Activated CD4-positive, alpha-beta T cell treated with anti-CD3 and anti-CD28 coated beads, Interleukin-2, amount 10 ng/mL, durations not matched to agents 24 days and 14 days (primary cell): ENCODE results near the gene TMEM222. TPM values are rescaled to one million over a fixed set of nuclear protein-coding genes. Genes with fewer than 3 reads are reported as not detected.

Source experiments
- DNase-seq: peaks from one replicate; pipeline ENCODE4 v3.0.0; 2022
- H3K27ac Mint-ChIP-seq: one replicate; pipeline ENCODE4 v1.8.0; 2022; ENCODE audit warnings: mild to moderate bottlenecking, mixed read lengths
- H3K27me3 Mint-ChIP-seq: one replicate; pipeline ENCODE4 v1.8.0; 2022; ENCODE audit warnings: mixed read lengths
- H3K36me3 Mint-ChIP-seq: one replicate; pipeline ENCODE4 v1.8.0; 2022; ENCODE audit warnings: low read depth, mild to moderate bottlenecking, mixed read lengths
- H3K4me1 Mint-ChIP-seq: one replicate; pipeline ENCODE4 v1.8.0; 2021; ENCODE audit warnings: mixed read lengths
- H3K4me3 Mint-ChIP-seq: one replicate; pipeline ENCODE4 v1.8.0; 2022; ENCODE audit warnings: mild to moderate bottlenecking, moderate library complexity, mixed read lengths
- H3K9me3 Mint-ChIP-seq: one replicate; pipeline ENCODE4 v1.8.0; 2021; ENCODE audit warnings: mixed read lengths
- intact Hi-C: fragments of 100-400 bp; cut with micrococcal nuclease; formaldehyde crosslinking; loops from one replicate; pipeline ENCODE4 v1.15.1; 2023
- total RNA-seq: library from RNA; stranded (reverse); gene quantifications from 2 replicates; pipeline ENCODE4 v1.2.3, GENCODE V29; 2022

Gene TMEM222
- total RNA-seq, 1 donor from 2014 or later, result 39.6 TPM

DNA sequence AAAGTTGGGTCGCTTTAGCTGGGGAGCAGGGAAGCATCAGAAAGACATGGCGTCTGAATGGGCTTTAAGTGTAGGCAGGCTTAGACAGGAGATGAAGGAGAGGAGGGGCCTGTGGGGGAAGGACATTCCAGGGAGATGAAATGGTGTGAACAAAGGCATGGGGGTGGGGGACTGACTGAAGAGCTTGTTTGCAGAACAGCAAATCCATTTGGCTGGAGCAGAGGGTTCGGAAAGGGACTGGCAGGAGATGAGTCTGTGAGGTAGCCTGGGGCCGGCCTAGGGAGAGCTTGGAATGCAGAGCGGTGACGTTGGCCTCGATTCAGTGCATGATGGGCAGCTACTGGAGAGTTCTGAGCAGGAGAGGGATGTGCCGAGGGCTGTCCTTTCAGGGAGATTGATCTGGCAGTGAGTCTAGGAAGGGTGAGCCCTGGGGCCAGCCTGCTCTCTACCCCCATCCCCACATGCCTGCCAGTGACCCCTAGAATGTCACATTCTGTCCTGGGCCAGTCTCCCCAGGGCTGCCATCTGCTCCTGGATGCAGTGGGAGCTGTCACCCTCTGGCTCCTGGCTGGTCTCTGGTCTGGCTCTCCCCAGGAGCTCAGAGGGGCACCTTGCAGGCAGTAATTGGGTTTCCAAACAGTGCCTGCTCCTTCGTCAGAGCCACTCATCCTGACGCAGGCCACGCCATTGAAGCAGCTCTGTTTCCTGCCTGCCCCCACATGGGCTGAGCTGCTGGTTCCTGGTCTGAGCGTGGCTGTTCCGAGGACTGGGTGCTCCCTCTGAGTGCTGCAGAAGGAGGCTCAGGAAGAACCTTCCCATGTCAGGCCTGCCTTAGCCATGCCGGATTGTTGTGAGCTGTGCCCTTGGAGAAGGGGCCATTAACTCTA is 22.3 kb upstream of the TMEM222 start:
- H3K36me3 Mint-ChIP-seq, result peaks cover 19% of the 10 kb centered on the region
- no peak overlapping the region for H3K27ac Mint-ChIP-seq
- no peaks in the 10 kb centered on the region for H3K4me1 Mint-ChIP-seq
- no peak overlapping the region for H3K4me3 Mint-ChIP-seq
- intact Hi-C loops, result loop anchor here (1.0 kb wide), 2 partner anchors 89 to 96 kb away; no protein-coding TSS in a partner anchor
- no peaks in the 10 kb centered on the region for H3K27me3 Mint-ChIP-seq
- no peaks in the 10 kb centered on the region for H3K9me3 Mint-ChIP-seq
- DNase-seq, result no peak

GRCh38 chr1:27300341-27301051 is 21.5 kb upstream of the TMEM222 start:
- peaks cover 19% of the 10 kb centered on the region for H3K36me3 Mint-ChIP-seq
- H3K27ac Mint-ChIP-seq, result no peak overlapping the region
- H3K9me3 Mint-ChIP-seq, result no peaks in the 10 kb centered on the region
- H3K27me3 Mint-ChIP-seq, result no peaks in the 10 kb centered on the region
- intact Hi-C loops, result loop anchor here (1.0 kb wide), 2 partner anchors 88 to 95 kb away; no protein-coding TSS in a partner anchor
- H3K4me3 Mint-ChIP-seq, result no peak overlapping the region
- H3K4me1 Mint-ChIP-seq, result no peaks in the 10 kb centered on the region
- peak; percentile 92 for DNase-seq

- intact Hi-C loops, result no loop called here
- no peaks in the 10 kb centered on the region for H3K4me1 Mint-ChIP-seq
- no peak for DNase-seq
- no peaks in the 10 kb centered on the region for H3K9me3 Mint-ChIP-seq
- H3K36me3 Mint-ChIP-seq, result peaks cover 20% of the 10 kb centered on the region
- no peak overlapping the region for H3K4me3 Mint-ChIP-seq
- H3K27me3 Mint-ChIP-seq, result no peaks in the 10 kb centered on the region
- no peak overlapping the region for H3K27ac Mint-ChIP-seq
Measured at GRCh38 chr1:27301052-27301422, 20.9 kb upstream of the TMEM222 start.

DNA sequence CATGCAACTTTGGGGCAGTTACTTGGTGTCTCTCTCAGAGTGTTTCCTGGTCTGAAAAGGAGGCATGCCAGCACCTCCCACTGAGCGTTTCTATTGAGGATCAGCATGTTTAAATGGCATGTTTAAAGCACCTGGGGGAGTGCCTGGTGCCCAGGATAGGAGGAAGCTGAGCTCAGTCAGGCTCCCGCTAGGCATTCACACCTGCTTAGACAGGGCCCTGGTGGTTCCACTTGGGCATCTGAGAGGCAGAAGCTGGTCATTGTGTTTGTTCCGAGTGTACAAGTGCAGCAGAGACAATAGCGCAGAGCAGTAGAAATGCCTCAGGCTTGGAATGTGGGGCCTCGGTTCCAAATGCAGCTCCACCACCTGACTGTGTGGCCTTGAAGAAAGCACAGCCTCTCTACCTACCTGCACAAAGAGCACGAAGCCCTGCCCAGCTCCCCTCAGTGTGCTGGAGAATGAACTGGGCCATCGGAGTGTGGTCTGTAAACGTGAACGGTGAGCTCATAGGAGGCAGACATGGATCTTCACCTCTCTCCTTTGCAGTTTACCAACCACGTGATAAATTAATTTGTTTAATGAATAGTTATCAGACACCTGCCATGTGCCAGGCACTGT is 20.3 kb upstream of the TMEM222 start:
- H3K27me3 Mint-ChIP-seq, result no peaks in the 10 kb centered on the region
- no peak overlapping the region for H3K4me3 Mint-ChIP-seq

GRCh38 chr1:27302612-27303011 is 19.4 kb upstream of the TMEM222 start:
- intact Hi-C loops, result no loop called here
- H3K4me3 Mint-ChIP-seq, result no peak overlapping the region

More for the DNA sequence above, 20.3 kb upstream of the TMEM222 start:
- H3K4me1 Mint-ChIP-seq, result no peaks in the 10 kb centered on the region
- no peak overlapping the region for H3K27ac Mint-ChIP-seq
- H3K9me3 Mint-ChIP-seq, result no peaks in the 10 kb centered on the region
- DNase-seq, result no peak
- intact Hi-C loops, result no loop called here
- peaks cover 20% of the 10 kb centered on the region for H3K36me3 Mint-ChIP-seq

DNA sequence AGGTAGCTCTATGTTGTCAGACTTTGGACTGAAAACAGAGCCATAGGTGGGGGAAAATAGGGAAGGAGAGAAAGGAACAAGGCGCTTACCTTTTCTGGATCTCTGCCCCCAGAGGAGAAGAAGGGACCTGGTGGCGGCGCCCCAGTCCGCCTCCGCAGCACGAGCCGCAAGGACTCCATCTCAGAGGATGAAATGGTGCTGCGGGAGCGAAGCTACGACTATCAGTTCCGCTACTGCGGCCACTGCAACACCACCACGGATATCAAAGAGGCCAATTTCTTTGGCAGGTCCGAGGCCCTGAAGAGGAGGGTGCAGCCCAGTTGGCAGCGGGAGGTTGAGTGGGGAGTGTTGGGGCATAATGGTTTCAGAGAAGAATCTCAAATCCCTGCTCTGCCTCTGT is 18.5 kb upstream of the TMEM222 start:
- Mint-ChIP-seq H3K9me3 (no peaks in the 10 kb centered on the region), H3K27ac (no peak overlapping the region)
- intact Hi-C loops, result no loop called here

More at GRCh38 chr1:27302612-27303011, 19.4 kb upstream of the TMEM222 start:
- Mint-ChIP-seq H3K4me1 (no peaks in the 10 kb centered on the region), H3K36me3 (peaks cover 20% of the 10 kb centered on the region), H3K27ac (no peak overlapping the region), H3K27me3 (no peaks in the 10 kb centered on the region), H3K9me3 (no peaks in the 10 kb centered on the region)
- no peak for DNase-seq

GRCh38 chr1:27306071-27306470 is 15.9 kb upstream of the TMEM222 start:
- no peak for DNase-seq
- Mint-ChIP-seq H3K27ac (no peak overlapping the region), H3K4me1 (no peaks in the 10 kb centered on the region), H3K4me3 (no peak overlapping the region), H3K36me3 (peaks cover 5% of the 10 kb centered on the region), H3K9me3 (no peaks in the 10 kb centered on the region), H3K27me3 (no peaks in the 10 kb centered on the region)
- intact Hi-C loops, result no loop called here

More for the DNA sequence above, 18.5 kb upstream of the TMEM222 start:
- Mint-ChIP-seq H3K4me3 (no peak overlapping the region), H3K4me1 (no peaks in the 10 kb centered on the region), H3K27me3 (no peaks in the 10 kb centered on the region), H3K36me3 (peaks cover 14% of the 10 kb centered on the region)
- DNase-seq, result no peak

DNA sequence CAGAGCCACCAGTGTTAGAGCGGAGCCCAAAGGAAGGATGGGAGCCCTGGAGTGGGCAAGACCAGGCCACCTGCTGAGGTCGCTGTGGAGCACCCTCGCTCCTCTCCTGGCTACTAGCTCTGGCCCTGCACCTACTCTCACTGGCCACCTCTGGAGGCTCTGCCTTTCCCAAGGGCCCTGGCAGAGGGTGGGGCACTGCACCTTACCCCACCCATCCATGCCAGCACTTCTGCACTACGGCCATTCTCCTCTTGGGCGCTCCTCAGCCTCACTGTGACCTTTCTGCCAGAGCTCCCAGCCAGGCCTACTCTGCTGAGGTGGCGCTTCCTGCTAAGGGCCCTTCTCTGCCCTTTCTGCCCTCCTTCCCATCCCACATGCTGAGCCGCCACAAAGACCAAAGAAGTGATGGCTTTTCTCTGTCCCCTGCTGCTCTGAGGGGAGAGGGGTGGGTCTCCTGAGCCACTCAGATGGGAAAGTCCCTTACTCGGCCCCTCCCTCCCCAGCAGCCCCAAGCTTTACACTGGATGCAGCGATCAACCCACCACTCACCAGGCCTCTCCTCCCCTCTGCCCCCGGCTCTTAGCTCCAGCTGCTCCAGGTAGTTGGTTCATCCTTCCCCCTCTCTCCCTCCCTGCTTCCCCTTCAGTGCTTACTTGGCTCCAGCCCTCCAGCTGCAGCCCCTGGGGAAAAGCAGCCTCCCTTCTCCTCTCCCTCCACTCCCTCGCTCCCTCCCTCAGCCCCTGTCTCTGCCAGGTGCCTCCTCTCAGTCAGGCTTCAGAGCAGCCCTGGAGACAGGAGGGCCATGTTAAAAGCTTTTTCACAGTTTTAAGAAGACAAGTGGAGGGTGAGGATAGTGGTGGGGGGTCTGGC is 14.8 kb upstream of the TMEM222 start:
- intact Hi-C loops, result no loop called here
- DNase-seq, result no peak
- Mint-ChIP-seq H3K27me3 (no peaks in the 10 kb centered on the region), H3K36me3 (peaks cover 4% of the 10 kb centered on the region), H3K27ac (no peak overlapping the region), H3K4me3 (no peak overlapping the region), H3K4me1 (no peaks in the 10 kb centered on the region), H3K9me3 (no peaks in the 10 kb centered on the region)

DNA sequence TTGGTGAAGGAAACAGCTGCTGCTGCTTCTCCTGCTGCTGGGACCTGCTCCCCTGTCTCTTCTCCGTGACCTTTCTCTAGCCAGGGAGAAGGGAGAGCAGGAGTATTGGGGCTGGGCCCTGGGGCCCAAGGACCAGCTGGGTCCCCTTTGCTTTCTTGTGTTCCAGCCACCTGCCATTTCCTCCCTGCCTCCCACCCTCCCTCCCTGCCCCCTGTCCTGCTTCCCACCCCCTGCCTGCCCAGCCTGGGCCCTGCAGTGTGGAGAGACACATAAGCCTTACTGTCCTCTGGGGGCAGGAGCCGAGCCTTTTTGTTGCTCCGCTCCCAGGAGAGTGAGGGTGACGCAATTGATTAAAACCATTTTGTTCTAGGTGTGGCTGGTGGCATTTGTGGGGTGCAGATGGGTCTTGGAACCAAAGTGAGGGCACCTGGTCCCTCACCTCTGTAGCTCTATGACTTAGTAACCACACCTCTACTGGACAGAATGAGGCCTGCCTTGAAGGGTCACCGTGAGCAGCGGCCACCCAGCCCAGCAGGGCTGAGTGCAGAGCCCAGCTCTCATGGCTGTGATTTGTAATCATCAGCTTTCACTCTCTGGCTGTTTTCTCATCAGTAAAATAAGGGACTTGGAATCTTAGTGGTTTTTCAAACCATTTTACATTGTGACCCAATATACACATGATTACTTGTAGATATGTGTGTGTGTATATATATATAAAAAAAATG is 13.9 kb upstream of the TMEM222 start:
- Mint-ChIP-seq H3K27ac (no peak overlapping the region), H3K9me3 (no peaks in the 10 kb centered on the region), H3K4me3 (no peak overlapping the region), H3K36me3 (peaks cover 3% of the 10 kb centered on the region), H3K4me1 (no peaks in the 10 kb centered on the region), H3K27me3 (peaks cover 4% of the 10 kb centered on the region)
- intact Hi-C loops, result no loop called here
- DNase-seq, result no peak

GRCh38 chr1:27314169-27314568 is 7.8 kb upstream of the TMEM222 start:
- DNase-seq, result no peak
- H3K27me3 Mint-ChIP-seq, result peaks cover 7% of the 10 kb centered on the region
- H3K36me3 Mint-ChIP-seq, result no peaks in the 10 kb centered on the region
- H3K4me1 Mint-ChIP-seq, result no peaks in the 10 kb centered on the region
- no peak overlapping the region for H3K27ac Mint-ChIP-seq
- no peak overlapping the region for H3K4me3 Mint-ChIP-seq
- intact Hi-C loops, result no loop called here
- H3K9me3 Mint-ChIP-seq, result no peaks in the 10 kb centered on the region

- Mint-ChIP-seq H3K4me3 (no peak overlapping the region), H3K9me3 (no peaks in the 10 kb centered on the region), H3K36me3 (no peaks in the 10 kb centered on the region), H3K4me1 (no peaks in the 10 kb centered on the region), H3K27me3 (peaks cover 7% of the 10 kb centered on the region), H3K27ac (no peak overlapping the region)
- DNase-seq, result no peak
- intact Hi-C loops, result no loop called here
Measured at GRCh38 chr1:27314737-27315136, 7.2 kb upstream of the TMEM222 start.

GRCh38 chr1:27316860-27317259 is 5.1 kb upstream of the TMEM222 start:
- Mint-ChIP-seq H3K4me1 (peaks cover 6% of the 10 kb centered on the region), H3K4me3 (no peak overlapping the region)
- no peak for DNase-seq

DNA sequence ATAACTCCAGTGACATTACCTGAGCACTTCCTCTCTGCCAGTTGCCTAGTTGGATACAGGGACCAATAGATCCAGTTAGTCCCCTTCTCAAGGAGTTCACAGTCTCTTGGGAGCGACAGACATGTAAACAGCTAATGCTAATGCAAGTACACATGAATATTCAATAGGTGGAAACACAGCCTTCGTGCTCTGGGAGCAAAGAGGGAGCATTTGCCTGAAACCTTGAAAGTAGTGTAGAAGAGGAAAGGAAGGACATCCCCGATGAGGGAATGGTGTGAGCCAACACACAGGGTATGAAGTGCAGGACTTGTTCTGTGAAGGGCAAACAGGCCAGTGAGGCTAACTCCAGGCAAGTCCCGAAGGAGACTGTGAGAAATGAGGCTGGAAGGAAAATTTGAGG is 3.8 kb upstream of the TMEM222 start:
- H3K27ac Mint-ChIP-seq, result no peak overlapping the region
- H3K27me3 Mint-ChIP-seq, result peaks cover 5% of the 10 kb centered on the region
- DNase-seq, result no peak
- H3K9me3 Mint-ChIP-seq, result no peaks in the 10 kb centered on the region
- no peak overlapping the region for H3K4me3 Mint-ChIP-seq
- intact Hi-C loops, result no loop called here
- peaks cover 3% of the 10 kb centered on the region for H3K36me3 Mint-ChIP-seq
- H3K4me1 Mint-ChIP-seq, result peaks cover 7% of the 10 kb centered on the region

More at GRCh38 chr1:27316860-27317259, 5.1 kb upstream of the TMEM222 start:
- intact Hi-C loops, result no loop called here
- Mint-ChIP-seq H3K27ac (no peak overlapping the region), H3K9me3 (no peaks in the 10 kb centered on the region), H3K36me3 (peaks cover under 1% of the 10 kb centered on the region), H3K27me3 (peaks cover 9% of the 10 kb centered on the region)
